Daoy (cell line): ENCODE measurements around the gene TRMT2A. TPM values are rescaled to one million over a fixed set of nuclear protein-coding genes. Genes with fewer than 3 reads are reported as not detected.

Experiments
- DNase-seq: peaks from one replicate; pipeline ENCODE4 v3.0.0-alpha.2; 2015; ENCODE audit warnings: low read depth
- total RNA-seq: library from RNA; depleted of rRNA; stranded (reverse); fragments of >200 nt; shearing (Covaris generic); gene quantifications from 2 replicates; pipeline ENCODE4 v1.2.3, GENCODE V29; 2014

The TRMT2A gene
- total RNA-seq, 1 experiment from 2014 or later = 41.3 TPM

GRCh38 chr22:20118300-20119020 lies 1.4 kb upstream of the TRMT2A start:
- no peak for DNase-seq

- no peak for DNase-seq
Observed at GRCh38 chr22:20117633-20118299, 740 bp upstream of the TRMT2A start.

- no peak for DNase-seq
Observed at GRCh38 chr22:20116376-20116950, 563 bp downstream of the TRMT2A start.

GRCh38 chr22:20115691-20116375 lies 1.2 kb downstream of the TRMT2A start, which contains the start of gene RANBP1:
TSS of gene RANBP1 (plus strand) at chr22:20116104. CDS start at chr22:20116185, 81 bp downstream.
- no peak for DNase-seq

GRCh38 chr22:20114506-20115475 lies 2.2 kb downstream of the TRMT2A start:
- DNase-seq = no peak

- no peak for DNase-seq
Observed at GRCh38 chr22:20113551-20114310, 3.3 kb downstream of the TRMT2A start.

- no peak for DNase-seq
Observed at GRCh38 chr22:20112623-20113511, 4.2 kb downstream of the TRMT2A start.

- DNase-seq = no peak
Observed at GRCh38 chr22:20111689-20112622, 5.1 kb downstream of the TRMT2A start.

- DNase-seq = peak; percentile 55
Observed at GRCh38 chr22:20111045-20111688, 5.9 kb downstream of the TRMT2A start.

- no peak for DNase-seq
Observed at GRCh38 chr22:20110359-20110985, 6.6 kb downstream of the TRMT2A start.

GRCh38 chr22:20109411-20110358 lies 7.3 kb downstream of the TRMT2A start:
- DNase-seq = no peak

- DNase-seq = no peak
Observed at GRCh38 chr22:20108757-20109230, 8.2 kb downstream of the TRMT2A start.

GRCh38 chr22:20107951-20108756 lies 8.9 kb downstream of the TRMT2A start:
- no peak for DNase-seq

GRCh38 chr22:20107471-20107901 lies 9.5 kb downstream of the TRMT2A start:
- no peak for DNase-seq

- no peak for DNase-seq
Observed at GRCh38 chr22:20106849-20107237, 10.2 kb downstream of the TRMT2A start.
